CD4-positive, CD25-positive, alpha-beta regulatory T cell (primary cell): Measurements from ENCODE around the gene LRRC42. TPM values are rescaled to one million over a fixed set of nuclear protein-coding genes. Genes with fewer than 3 reads are reported as not detected.

Experiments used
- ATAC-seq, 2 donors: fragments of 150-1000 bp; cut with Tn5 transposase; one replicate each; pipeline ENCODE4 v1.10.0; 2021; ENCODE audit warnings: low read depth in 2 of 2, moderate number of reproducible peaks in 2 of 2, moderate library complexity in 1 of 2
- DNase-seq, 3 donors: peaks; one replicate each; pipeline versions ENCODE4 v3.0.0 to v3.0.0-alpha.2; 2012 to 2022; ENCODE audit warnings: mixed read lengths in 1 of 3
- H3K27ac ChIP-seq: one replicate; pipeline ENCODE4 v1.7.0; 2013; ENCODE audit warnings: mild to moderate bottlenecking, low read length; ENCODE audit not compliant: insufficient read depth, poor library complexity, severe bottlenecking
- H3K27me3 ChIP-seq: one replicate; pipeline ENCODE4 v1.7.0; 2013; ENCODE audit warnings: low read length; ENCODE audit not compliant: control insufficient read depth, insufficient read depth
- H3K36me3 ChIP-seq: one replicate; pipeline ENCODE4 v1.7.0; 2013; ENCODE audit warnings: mild to moderate bottlenecking, low read length, moderate library complexity; ENCODE audit not compliant: control insufficient read depth, insufficient read depth
- H3K4me1 ChIP-seq: 2 replicates; pipeline ENCODE4 v1.7.0; 2013; ENCODE audit warnings: mild to moderate bottlenecking, low read length; ENCODE audit not compliant: insufficient read depth, control insufficient read depth, poor library complexity, severe bottlenecking
- H3K4me3 ChIP-seq: one replicate; pipeline ENCODE4 v1.7.0; 2013; ENCODE audit warnings: low read depth, mild to moderate bottlenecking, low read length, moderate library complexity
- H3K9me3 ChIP-seq, 2 experiments: 1 replicate in 1 of 2; 2 replicates in 1 of 2; pipeline ENCODE4 v1.7.0; 2013; ENCODE audit warnings: low read length in 2 of 2, mild to moderate bottlenecking in 1 of 2, moderate library complexity in 1 of 2; ENCODE audit not compliant: control insufficient read depth in 2 of 2
- H3K27ac Mint-ChIP-seq, 3 donors: one replicate each; pipeline ENCODE4 v1.8.0; 2020 to 2022; ENCODE audit warnings: mild to moderate bottlenecking in 3 of 3, mixed read lengths in 3 of 3, moderate library complexity in 2 of 3
- H3K27me3 Mint-ChIP-seq: one replicate; pipeline ENCODE4 v1.8.0; 2022; ENCODE audit warnings: mild to moderate bottlenecking, mixed read lengths
- H3K36me3 Mint-ChIP-seq: one replicate; pipeline ENCODE4 v1.8.0; 2020; ENCODE audit warnings: mixed read lengths
- H3K4me1 Mint-ChIP-seq, 4 donors: one replicate each; pipeline ENCODE4 v1.8.0; 2020 to 2022; ENCODE audit warnings: mixed read lengths in 4 of 4, mild to moderate bottlenecking in 1 of 4
- H3K4me3 Mint-ChIP-seq, 4 donors: one replicate each; pipeline ENCODE4 v1.8.0; 2020 to 2022; ENCODE audit warnings: mild to moderate bottlenecking in 4 of 4, mixed read lengths in 4 of 4, moderate library complexity in 3 of 4
- H3K9me3 Mint-ChIP-seq, 7 donors: one replicate each; pipeline ENCODE4 v1.8.0; 2020 to 2022; ENCODE audit warnings: mixed read lengths in 7 of 7, mild to moderate bottlenecking in 3 of 7, moderate library complexity in 2 of 7
- polyA plus RNA-seq, 4 donors: library from polyadenylated mRNA; unstranded; fragments of 300-500 nt; fragmentation: Illumina TruSeq; gene quantifications; one replicate each; pipeline ENCODE4 v1.2.3, GENCODE V29; 2021
- total RNA-seq: library from RNA; stranded (reverse); gene quantifications from one replicate; pipeline ENCODE4 v1.2.3, GENCODE V29; 2022

LRRC42 gene
- total and polyA plus RNA-seq, 5 donors from 2014 or later = 6.9 to 11.9 (median 8.0) TPM

DNA sequence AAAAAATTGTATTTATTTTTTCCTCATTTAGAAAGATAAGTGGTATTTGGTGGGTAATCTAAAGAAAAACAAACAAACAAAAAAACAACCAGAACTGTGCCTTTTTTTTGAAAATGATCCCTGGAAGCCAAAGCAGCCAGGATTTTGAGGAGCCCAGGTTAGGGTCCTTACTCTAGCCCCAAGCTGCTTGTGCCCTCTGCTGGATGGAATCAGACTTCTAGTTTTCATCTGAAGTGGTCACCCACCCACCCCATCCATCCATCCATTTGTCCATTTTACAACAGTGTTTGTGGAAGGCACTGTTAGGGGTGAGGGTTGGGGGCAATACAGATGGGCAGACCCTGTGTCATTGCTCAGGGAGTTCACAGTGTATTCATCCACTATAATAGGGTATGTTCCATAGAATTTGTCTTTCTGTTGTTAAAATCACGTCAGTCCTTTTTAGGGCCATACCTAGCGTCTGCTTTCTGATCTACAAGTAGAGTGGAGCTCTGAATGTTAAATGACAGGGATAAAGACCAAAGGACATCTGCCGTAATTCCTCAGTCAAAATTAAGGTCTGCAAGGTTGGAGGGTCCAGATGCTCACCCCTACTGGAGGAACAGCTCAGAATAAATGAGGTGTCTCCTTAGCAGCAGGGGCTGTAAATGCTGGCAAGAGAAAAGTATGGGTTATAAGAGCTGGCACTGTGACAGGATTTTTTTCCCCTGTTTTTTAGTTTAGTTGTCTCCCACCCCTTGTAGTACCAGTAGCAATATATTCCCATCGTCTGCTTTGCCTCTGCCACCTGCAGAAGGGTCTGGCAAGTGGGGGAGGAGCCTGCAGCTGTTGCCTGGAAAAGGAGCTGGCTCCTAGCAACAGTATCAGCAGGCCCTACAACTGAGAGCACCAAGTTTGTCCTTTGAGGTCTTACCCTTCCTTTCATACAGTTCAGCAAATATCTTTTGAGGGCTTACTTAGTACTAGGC is 3.2 kb downstream of the LRRC42 start:
- H3K4me1 Mint-ChIP-seq = peaks cover 12 to 36% (median 23%) of the 10 kb centered on the region in 4 donors
- peaks cover 0 to 2% (median 0%) of the 10 kb centered on the region in 7 donors for H3K9me3 Mint-ChIP-seq
- peaks cover 18% of the 10 kb centered on the region for H3K36me3 ChIP-seq
- peak overlapping the region in 1 of 3 donors; percentile 60 for H3K27ac Mint-ChIP-seq
- peak overlapping the region in 2 of 4 donors; percentile 36 to 54 for H3K4me3 Mint-ChIP-seq
- H3K9me3 ChIP-seq = no peaks in the 10 kb centered on the region
- no peaks in the 10 kb centered on the region for H3K27me3 ChIP-seq
- DNase-seq (peak in 2 of 3 donors; percentile 17 to 53), ATAC-seq (no peak)
- H3K27ac ChIP-seq = no peak overlapping the region
- peaks cover 18% of the 10 kb centered on the region for H3K4me1 ChIP-seq
- H3K4me3 ChIP-seq = no peak overlapping the region
- H3K36me3 Mint-ChIP-seq = peaks cover 9% of the 10 kb centered on the region
- no peaks in the 10 kb centered on the region for H3K27me3 Mint-ChIP-seq

DNA sequence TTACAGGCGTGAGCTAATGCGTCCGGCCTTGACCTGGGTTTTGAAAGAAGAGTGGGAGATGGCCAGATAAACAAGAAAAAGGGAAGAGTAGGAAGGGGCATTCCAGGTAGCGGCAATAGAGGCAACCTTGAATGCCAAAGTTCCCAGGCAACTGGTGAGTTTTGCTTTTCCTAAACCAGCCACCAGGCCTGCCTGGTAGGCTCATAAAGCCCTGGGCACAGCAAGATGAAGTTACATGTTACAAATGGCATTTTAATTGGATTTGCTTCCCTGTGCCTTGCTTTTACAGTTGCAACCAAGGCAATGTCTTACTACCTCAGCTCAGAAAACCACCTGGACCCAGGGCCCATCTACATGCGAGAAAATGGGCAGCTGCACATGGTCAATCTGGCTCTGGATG is 5.5 kb downstream of the LRRC42 start:
- H3K27me3 Mint-ChIP-seq = no peaks in the 10 kb centered on the region
- H3K4me1 ChIP-seq = peaks cover 5% of the 10 kb centered on the region
- H3K9me3 ChIP-seq = no peaks in the 10 kb centered on the region
- H3K27ac ChIP-seq = no peak overlapping the region
- ATAC-seq = no peak
- peaks cover 7 to 25% (median 17%) of the 10 kb centered on the region in 4 donors for H3K4me1 Mint-ChIP-seq
- H3K4me3 Mint-ChIP-seq = no peak overlapping the region
- no peaks in the 10 kb centered on the region for H3K27me3 ChIP-seq
- peaks cover 0 to 2% (median 0%) of the 10 kb centered on the region in 7 donors for H3K9me3 Mint-ChIP-seq
- no peak overlapping the region for H3K27ac Mint-ChIP-seq
- H3K36me3 Mint-ChIP-seq = peaks cover 9% of the 10 kb centered on the region
- H3K36me3 ChIP-seq = peaks cover 22% of the 10 kb centered on the region
- no peak overlapping the region for H3K4me3 ChIP-seq
- DNase-seq = no peak

DNA sequence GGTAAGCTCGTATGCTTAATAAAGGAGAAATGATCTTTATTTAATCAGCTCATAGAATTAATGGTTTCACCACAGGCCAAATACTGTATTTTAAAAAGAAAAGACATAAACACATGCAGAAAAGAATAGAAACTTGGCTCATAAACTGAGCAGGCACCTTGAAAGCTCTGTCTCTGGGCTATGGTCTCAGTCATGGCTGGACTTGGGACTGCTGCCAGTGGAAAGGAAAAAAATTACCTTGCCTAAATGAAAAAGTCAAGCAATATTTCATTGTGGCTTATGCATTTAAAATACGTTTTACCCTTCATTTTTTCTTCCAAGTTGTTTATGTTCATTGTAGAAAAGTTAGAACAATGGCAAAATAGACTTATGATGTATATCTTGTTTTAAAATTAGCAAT is 8.0 kb downstream of the LRRC42 start:
- H3K4me1 ChIP-seq = no peaks in the 10 kb centered on the region
- DNase-seq = no peak
- no peaks in the 10 kb centered on the region for H3K27me3 ChIP-seq
- ATAC-seq = no peak
- H3K27me3 Mint-ChIP-seq = no peaks in the 10 kb centered on the region
- peaks cover 31% of the 10 kb centered on the region for H3K36me3 ChIP-seq
- peaks cover 0 to 16% (median 4%) of the 10 kb centered on the region in 4 donors for H3K4me1 Mint-ChIP-seq
- no peak overlapping the region for H3K27ac ChIP-seq
- no peak overlapping the region for H3K4me3 Mint-ChIP-seq
- H3K9me3 Mint-ChIP-seq = peaks cover 0 to 2% (median 0%) of the 10 kb centered on the region in 7 donors
- H3K27ac Mint-ChIP-seq = no peak overlapping the region
- no peak overlapping the region for H3K4me3 ChIP-seq
- H3K36me3 Mint-ChIP-seq = peaks cover 14% of the 10 kb centered on the region
- H3K9me3 ChIP-seq = no peaks in the 10 kb centered on the region

DNA sequence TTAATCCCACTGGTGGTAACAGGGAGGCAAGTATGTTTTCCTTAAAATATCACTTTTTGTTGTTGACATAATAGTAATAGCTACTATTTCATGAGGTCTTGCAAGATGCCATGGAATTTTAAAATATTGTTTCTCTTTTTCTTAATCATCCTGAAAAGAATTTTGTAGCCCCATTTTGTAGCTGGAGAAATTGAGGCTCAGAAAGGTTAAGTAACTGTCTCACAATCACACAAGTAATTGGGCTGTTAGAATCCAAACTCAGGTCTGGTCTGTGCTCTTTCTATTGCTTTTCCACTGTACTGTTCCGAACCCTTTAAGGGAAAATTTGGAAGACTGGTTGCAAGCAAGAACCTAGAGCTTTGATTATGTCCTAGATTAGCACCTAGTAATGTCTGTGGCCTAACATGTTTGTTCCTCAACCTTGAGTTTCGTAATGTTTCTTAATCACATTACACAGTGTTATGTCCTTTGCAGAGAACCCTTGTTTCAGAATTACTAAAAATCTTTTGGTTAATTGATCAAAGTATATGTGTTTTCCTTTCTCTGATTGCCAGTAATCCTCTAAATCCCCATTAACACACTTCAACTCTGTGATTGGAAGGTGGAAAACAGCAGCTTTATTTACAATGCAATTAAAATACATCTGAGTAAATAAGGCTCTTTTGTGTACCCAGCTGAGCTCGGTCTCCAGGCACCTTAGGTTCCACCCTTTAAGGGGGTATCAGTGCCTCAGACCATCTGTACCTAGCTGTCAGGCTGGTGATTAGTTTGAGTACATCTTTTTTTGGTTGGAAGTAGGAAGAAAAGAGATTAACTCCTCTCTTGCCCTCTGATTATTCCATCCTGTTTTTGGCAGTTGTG is 10.4 kb downstream of the LRRC42 start:
- Histone ChIP-seq H3K27ac (no peak overlapping the region), H3K4me1 (no peaks in the 10 kb centered on the region), H3K9me3 (no peaks in the 10 kb centered on the region), H3K36me3 (peaks cover 38% of the 10 kb centered on the region), H3K4me3 (no peak overlapping the region), H3K27me3 (no peaks in the 10 kb centered on the region)
- peaks cover 0 to 10% (median 6%) of the 10 kb centered on the region in 4 donors for H3K4me1 Mint-ChIP-seq
- peak overlapping the region in 1 of 3 donors; percentile 46 for H3K27ac Mint-ChIP-seq
- ATAC-seq = no peak
- H3K4me3 Mint-ChIP-seq = no peak overlapping the region
- DNase-seq = no peak
- H3K9me3 Mint-ChIP-seq = no peaks in the 10 kb centered on the region
- H3K36me3 Mint-ChIP-seq = peaks cover 20% of the 10 kb centered on the region
- no peaks in the 10 kb centered on the region for H3K27me3 Mint-ChIP-seq

DNA sequence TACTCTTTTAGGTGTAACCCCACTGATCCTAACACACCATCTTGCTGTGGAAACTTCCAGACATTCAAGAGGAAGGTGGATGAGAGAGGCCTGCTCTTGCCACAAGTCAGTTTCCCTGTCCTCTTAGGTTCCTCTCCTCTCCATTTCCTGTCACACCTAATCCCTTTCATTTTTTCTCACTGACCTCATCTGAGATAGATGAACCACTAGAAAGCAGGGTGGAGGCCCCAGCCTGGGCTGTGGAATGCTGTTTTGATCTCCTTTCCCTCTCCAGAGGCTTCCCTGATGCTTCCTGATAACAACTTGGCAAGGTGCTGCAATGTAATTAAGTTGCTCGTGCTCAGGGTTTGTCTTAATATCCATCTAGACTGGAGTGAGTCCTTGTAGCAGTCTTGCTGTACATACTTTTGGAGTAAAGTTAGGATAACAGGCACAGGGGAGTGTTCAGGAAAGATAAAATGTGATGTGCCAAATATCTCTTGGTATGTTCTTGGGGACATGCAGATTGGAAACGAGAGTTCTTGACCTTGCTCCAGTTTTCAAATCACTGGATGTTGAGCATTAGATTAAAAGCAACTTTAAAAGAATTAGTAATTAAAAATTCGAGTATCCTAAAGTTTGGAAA is 11.2 kb downstream of the LRRC42 start:
- no peak overlapping the region for H3K4me3 ChIP-seq
- H3K4me1 Mint-ChIP-seq = peaks cover 0 to 10% (median 6%) of the 10 kb centered on the region in 4 donors
- no peaks in the 10 kb centered on the region for H3K27me3 Mint-ChIP-seq
- peak overlapping the region in 1 of 3 donors; percentile 70 for H3K27ac Mint-ChIP-seq
- no peaks in the 10 kb centered on the region for H3K4me1 ChIP-seq
- H3K36me3 Mint-ChIP-seq = peaks cover 24% of the 10 kb centered on the region
- no peaks in the 10 kb centered on the region for H3K9me3 ChIP-seq
- H3K36me3 ChIP-seq = peaks cover 36% of the 10 kb centered on the region
- ATAC-seq (no peak), DNase-seq (no peak)
- no peak overlapping the region for H3K27ac ChIP-seq
- H3K4me3 Mint-ChIP-seq = no peak overlapping the region
- H3K27me3 ChIP-seq = no peaks in the 10 kb centered on the region
- no peaks in the 10 kb centered on the region for H3K9me3 Mint-ChIP-seq

DNA sequence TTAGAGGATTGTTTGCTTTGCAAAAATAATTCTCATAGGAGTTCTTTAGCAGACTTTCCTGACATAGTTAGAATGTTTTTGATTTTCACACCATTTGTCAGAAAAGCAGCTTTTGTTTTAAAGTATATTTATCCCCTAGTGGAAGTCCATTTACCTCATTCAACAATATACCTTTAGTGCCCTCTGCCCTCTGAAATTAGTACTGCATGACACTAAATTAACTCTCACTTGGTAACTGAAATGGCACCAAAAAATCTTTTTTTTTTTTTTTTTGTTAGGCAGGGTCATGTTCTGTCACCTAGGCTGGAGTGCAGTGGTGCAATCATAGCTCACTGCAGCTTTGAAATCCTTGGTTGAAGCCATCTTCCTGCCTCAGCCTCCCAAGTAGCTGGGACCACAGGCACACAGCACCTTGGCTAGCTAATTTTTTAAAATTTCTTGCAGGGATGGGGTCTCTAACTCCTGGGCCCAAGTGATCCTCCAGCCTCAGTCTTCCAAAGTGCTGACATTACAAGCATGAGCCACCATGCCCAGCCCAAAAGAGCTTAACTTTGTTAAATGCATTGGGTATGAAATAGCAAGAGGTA is 13.6 kb downstream of the LRRC42 start:
- no peak overlapping the region for H3K4me3 Mint-ChIP-seq
- H3K36me3 Mint-ChIP-seq = peaks cover 38% of the 10 kb centered on the region
- ATAC-seq (peak; percentile 55 to 65), DNase-seq (peak in 2 of 3 donors; percentile 62 to 70)
- peaks cover 0 to 10% (median 5%) of the 10 kb centered on the region in 4 donors for H3K4me1 Mint-ChIP-seq
- no peaks in the 10 kb centered on the region for H3K9me3 Mint-ChIP-seq
- Histone ChIP-seq H3K27ac (no peak overlapping the region), H3K4me1 (no peaks in the 10 kb centered on the region), H3K4me3 (no peak overlapping the region), H3K27me3 (no peaks in the 10 kb centered on the region), H3K9me3 (no peaks in the 10 kb centered on the region), H3K36me3 (peaks cover 39% of the 10 kb centered on the region)
- H3K27ac Mint-ChIP-seq = no peak overlapping the region
- H3K27me3 Mint-ChIP-seq = no peaks in the 10 kb centered on the region

DNA sequence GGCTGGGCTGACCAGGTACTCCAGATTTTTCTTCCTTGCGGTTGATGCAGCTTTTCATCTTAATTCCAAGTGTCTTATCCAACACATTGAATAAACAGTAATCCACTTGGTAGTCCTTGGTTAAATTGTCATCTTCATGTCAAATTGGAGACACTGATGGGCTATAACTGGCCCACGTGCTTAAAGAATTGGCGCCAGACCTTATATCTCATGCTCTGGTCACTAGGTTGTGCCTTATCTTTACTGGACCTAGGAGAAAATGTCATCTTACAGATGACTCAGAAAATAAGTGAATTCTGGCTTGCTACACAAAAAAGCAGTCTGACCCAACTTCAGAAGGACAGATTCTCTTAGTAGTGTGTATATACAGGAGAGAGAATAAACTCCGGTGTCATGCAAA is 16.2 kb downstream of the LRRC42 start:
- Histone ChIP-seq H3K27me3 (no peaks in the 10 kb centered on the region), H3K4me1 (no peaks in the 10 kb centered on the region), H3K27ac (no peak overlapping the region), H3K9me3 (no peaks in the 10 kb centered on the region), H3K4me3 (no peak overlapping the region), H3K36me3 (peaks cover 43% of the 10 kb centered on the region)
- Mint-ChIP-seq H3K4me1 (peaks cover 0 to 7% (median under 1%) of the 10 kb centered on the region in 4 donors), H3K9me3 (no peaks in the 10 kb centered on the region), H3K36me3 (peaks cover 45% of the 10 kb centered on the region), H3K27me3 (peaks cover 4% of the 10 kb centered on the region), H3K27ac (no peak overlapping the region), H3K4me3 (no peak overlapping the region)
- DNase-seq = no peak
- ATAC-seq = no peak
